NCI-H187 (cell line): ENCODE measurements around the gene ZNF619.

Experiments used
- DNase-seq, 2 experiments: peaks; one replicate each; lab custom pipeline; 2025; lab: John Stamatoyannopoulos, UW

ZNF619 gene

DNA sequence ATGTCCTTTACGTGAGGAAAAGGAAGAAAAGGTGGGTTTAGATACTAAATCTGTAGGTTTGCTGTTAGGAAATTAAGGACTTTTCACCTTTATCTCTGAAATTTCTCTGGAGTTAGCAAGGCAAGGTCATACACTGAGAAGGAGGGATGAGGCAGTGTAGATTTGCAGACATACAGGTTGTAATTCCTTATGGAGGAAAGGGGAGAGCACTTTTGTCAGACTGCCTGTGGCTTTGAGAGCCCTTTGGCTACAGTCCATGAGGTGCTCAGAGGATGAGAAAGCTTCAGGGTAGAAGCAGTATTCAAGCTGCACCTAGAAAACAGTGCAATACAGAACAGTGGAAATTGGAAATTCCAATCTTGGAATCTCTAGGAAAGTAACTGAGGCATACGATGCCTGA lies 11.5 kb upstream of the ZNF619 start:
- no peak for DNase-seq

DNA sequence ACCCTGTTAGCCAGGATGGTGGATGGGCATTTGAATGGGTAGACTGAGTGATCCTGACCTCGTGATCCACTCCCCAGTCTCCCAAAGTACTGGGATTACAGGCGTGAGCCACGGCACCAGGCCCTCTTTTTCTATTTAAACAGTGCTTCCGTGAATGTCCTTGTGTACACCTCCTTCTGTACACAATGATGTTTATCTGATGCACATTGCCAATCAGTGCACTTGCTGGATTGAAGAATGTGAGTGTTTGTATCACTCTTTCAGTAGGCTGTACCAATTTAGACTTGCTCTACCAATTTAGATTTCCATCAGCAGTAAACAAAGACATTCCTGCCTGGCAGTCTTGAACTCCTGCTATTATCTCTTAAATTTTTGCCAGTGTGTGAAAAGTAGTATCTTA lies 8.9 kb upstream of the ZNF619 start:
- no peak for DNase-seq

DNA sequence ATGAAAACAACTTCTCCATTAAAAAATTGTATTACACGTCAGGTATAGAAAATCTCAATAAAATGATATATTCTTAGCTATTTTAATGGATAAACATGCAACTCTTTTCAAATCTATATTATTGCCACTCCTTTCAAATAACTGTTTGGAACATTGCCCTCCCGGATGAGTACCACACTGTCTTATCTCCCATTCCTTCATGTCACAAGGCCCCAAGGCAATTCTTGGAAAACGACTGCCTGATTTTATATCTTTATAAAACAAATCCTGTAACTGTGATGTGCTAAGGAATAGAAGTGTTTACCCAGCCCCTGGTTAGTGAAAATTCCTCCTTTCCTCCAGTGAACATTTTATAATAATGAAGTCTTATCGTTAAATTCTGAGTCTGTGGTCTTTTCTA lies 6.2 kb upstream of the ZNF619 start:
- no peak for DNase-seq

DNA sequence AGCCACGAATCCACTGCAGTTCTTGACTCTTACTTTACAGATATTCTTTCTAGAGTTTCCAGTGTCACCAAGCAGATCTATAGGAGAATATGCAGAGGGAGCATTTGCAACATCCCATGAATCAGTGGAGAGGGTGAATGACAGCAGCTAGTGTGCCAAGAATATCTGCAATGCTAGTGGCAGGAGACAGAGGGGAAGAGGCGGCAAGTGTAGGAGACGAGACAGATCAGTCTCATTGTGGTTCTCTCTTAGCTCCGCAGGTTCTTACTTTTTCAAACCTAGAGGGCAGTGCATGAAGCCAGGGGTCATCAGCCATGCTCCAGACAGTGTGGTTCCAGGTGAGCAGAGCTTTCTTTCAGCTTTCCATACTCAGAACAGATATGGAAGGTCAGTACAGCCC lies 744 bp downstream of the ZNF619 start:
- DNase-seq = no peak

DNA sequence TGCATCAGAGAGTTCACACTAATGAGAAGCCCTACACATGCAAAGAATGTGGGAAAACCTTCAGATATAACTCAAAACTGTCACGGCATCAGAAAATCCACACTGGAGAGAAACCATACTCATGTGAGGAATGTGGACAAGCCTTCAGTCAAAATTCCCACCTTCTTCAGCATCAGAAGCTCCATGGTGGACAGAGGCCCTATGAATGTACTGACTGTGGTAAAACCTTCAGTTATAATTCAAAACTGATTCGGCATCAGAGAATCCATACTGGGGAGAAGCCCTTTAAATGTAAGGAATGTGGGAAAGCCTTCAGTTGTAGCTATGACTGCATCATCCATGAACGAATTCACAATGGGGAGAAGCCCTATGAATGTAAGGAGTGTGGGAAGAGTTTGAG lies 10.2 kb downstream of the ZNF619 start:
- DNase-seq = no peak

DNA sequence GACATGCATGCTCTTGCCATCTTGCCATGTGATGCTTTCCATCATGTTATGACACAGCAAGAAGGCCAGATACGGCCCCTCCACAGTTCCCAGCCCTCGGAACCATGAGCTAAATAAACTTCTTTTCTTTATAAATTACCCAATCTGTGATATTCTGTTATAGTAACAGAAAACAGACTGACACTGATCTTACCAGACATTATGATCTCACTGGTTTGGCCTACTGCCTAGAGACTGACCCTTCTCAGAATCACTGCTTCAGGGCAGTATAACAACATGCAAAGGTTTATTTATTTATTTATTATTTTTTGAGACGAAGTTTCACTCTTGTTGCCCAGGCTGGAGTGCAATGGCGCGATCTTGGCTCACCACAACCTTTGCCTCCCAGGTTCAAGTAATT lies 14.0 kb downstream of the ZNF619 start:
- DNase-seq = no peak

DNA sequence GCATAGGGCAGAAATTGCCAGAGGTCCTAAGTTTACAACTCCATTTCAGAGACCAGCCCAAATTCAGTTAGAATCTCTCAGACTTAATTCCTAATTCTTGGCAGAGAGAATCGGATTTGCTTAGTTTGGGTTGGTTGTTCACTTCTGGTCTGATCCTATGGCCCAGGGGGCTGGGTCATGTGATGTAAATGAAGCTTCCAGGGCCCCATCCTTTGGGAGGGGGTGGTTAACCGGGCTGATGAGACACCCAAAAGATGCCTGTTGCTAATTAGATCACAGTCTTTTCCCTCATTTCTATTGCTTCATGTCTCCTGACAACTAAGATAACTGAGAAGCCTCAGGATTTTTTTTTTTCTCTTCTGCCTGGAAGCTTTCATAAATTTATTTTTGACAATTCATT lies 17.8 kb downstream of the ZNF619 start:
- DNase-seq = no peak

DNA sequence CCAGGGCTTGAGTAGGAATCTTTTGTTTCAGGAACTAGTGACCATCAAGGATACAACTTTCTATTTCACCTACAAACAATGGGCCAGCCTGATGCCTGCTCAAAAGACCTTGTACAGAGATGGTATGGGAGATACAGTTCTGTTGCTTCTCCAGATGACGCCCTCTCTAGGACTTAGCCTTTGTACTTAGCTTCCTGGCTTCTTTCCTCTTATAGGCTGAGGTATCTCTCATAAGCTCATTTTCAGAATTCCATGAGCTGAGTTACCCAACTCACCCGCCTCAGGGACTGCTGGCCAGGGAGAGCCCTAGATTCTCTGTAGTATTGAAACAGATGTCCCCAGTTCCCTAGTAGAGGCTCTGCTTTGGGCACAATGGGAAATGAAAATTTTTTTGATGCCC lies 20.4 kb downstream of the ZNF619 start:
- no peak for DNase-seq

DNA sequence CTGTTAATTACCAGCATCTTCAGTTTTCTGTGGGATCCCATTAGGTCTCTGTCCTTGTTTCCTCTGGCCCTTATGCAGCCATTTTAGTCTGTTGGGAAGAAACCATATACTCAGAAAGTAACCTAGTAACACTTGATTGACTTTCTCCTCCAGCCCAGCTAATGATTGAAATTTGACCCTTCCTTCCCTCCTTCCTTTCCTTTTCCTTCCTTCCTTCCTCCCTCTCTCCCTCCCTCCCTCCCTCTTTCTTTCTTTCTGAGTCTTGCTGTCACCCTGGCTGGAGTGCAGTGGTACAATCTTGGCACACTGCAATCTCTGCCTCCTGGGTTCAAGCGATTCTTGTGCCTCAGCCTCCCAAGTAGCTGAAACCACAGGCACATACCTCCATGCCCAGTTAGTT lies 23.0 kb downstream of the ZNF619 start:
- no peak for DNase-seq

DNA sequence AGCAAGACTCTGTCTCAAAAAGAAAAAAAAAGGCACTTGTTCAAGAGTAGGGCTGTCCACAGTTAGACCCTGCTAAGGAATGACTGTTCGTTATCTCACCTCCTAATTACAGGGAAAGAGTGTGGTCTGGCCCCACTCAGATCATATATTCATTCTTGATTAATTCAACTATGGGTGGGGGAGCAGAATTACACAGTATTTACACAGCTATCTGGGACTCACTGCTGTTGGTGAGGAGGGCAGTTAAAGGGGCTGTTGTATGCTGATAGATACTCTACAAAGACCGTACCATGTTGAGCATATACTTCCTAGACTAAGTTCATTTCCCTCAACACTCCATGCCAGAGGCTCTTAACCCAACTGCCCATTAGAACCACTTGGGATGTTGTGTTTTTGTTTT lies 25.1 kb downstream of the ZNF619 start:
- no peak for DNase-seq

DNA sequence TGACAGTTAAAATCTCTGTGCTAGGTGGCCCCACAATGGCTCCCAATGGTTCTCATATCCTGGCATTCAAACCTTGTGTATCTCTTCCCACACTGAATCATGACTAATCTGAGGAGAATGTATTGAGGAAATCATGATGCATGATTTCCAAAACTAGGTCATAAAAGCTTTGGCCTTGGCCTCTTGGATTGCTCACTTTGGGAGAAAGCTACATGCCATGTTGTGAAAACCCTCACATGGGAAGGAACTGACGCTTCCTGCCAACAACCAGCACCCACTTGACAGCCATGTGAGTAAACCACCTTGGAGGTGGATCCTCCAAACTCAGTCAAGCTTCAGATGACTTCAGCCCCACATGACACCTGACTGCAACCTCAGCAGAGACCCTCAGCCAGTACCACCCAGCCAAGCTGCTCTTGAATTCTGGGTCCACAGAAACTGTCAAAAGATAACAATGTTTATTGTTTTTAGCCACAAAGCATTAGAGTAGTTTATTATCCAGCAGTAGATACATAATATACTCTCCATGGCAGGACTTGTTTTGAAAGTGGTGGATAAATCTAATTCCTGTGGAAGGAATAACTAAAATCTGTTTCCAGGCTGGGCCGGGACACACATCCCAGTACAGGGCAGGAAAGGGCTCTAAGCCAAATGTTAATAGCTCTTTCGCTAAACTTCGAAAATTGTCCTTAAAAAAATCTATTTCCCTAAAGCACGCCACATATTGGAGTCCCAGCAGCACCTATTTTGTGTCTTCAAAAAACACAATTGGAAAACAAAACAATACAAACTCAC lies 27.9 kb downstream of the ZNF619 start:
- DNase-seq = no peak

DNA sequence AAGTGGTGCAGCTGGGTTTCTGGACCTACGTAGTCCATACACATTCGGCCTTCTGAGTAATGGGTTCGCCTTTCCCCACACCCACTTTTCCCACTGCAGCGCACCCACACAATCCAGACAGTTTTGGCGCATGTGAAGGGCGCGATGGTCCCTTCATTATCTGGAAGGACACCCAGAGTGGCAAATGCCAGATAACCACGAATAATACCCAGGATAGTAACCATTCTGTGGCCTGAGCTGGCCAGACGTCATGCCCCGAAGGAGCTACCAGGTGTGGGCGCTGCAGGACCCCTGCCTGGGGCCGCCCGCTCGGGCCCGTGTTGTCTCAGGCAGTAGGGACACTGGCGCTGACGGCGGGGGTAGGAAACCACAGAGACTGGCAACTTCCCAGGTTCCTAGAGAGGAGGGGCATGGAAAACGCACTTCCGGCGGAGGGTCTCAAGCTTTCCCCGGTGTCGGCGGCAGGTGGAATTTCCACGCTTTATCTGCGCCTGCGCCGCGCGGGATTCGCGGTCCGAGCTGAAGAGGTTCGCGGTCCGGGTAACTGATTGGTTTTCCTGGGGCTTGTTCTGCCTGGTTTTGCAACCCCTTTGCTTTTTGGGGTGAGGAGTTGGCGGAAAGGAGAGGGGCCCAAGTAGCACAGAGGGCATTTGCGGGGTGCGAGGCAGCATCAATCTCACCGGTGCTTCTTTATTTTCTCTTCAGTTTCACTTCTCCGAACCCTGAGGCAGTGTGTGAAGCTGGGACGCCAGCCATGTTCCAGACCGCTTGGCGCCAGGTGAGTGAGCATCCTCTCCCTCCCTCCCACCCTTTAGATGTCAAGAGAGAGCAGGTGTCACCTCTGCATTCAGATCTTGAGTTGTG lies 28.9 kb downstream of the ZNF619 start, which contains the start of gene ZNF620:
ZNF620 (plus strand) TSS at position 441 of the 864 bp plus-strand sequence; CDS start at position 755, 314 bp downstream.
- DNase-seq = peak; percentile 68 to 74

DNA sequence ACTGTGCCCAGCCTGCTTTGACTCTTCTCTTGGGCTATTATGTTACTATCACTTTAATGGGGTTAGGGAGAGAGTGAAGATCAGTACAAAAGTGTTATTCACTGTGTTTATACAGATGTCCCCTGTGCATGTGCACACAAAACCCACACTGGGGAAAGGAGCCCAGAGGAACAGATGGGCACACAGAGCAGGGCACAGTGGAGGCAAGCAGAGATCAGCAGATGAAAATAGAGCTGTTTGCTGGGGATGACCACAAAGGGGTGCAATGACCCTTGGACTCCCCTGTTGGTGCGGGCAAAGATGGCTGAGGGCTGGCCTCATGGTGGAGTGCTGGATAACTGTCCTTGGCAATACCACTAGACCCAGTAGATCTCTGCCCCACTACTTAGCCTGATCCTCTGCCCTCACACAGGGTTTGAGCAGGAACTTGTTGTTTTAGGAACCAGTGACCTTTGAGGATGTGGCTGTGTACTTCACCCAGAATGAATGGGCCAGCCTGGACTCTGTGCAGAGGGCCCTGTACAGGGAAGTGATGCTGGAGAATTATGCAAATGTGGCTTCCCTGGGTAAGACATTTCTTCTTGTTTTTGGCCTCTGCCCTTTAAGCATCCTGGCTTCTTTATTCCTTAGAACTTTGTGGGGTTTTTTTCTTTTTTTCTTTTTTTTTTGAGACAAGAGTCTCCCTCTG lies 34.3 kb downstream of the ZNF619 start:
- no peak for DNase-seq

DNA sequence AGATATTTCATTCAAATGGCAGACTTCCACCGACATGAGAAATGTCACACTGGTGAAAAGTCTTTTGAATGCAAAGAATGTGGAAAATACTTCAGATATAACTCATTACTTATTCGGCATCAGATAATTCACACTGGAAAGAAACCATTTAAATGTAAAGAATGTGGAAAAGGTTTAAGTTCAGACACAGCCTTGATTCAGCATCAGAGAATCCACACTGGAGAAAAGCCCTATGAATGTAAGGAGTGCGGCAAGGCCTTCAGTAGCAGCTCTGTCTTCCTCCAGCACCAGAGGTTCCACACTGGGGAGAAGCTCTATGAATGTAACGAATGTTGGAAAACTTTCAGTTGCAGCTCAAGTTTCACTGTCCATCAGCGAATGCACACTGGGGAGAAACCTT lies 39.3 kb downstream of the ZNF619 start:
- DNase-seq = no peak

DNA sequence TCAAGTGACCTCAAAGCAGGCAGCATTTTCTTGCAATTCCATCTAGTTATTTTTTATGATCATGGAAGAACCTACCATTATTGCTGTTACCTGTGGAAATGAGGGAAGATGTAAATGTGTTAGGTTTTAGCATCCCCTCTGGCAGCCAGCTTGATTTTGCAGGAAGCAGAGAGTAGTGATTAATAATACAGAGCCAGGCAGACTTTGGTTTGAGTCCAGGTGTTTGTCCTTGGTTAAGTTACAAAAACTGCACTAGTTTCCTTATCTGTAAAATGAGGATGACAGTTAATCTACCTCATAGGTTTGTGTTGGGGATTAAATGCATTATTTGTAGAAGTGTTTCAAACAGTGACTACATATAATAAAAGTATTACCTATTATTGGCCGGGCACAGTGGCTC lies 41.1 kb downstream of the ZNF619 start:
- no peak for DNase-seq

DNA sequence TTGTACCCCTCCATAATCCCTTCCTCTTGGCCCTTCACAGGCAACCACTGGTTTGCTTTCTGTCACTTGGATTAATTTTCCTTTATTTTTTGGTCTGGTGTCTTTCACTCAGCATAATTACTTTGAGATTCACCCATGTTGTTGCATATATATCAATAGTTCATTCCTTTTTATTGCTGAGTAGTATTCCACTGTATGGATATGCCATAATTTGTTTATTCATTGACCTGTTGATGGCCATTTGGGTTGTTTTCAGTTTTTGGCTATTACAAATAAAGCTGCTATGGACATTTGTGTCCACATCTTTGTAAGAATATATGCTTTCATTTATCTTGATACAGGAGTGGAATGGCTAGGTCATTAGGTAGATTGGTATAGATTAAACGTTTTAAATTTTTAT lies 41.9 kb downstream of the ZNF619 start:
- DNase-seq = no peak

DNA sequence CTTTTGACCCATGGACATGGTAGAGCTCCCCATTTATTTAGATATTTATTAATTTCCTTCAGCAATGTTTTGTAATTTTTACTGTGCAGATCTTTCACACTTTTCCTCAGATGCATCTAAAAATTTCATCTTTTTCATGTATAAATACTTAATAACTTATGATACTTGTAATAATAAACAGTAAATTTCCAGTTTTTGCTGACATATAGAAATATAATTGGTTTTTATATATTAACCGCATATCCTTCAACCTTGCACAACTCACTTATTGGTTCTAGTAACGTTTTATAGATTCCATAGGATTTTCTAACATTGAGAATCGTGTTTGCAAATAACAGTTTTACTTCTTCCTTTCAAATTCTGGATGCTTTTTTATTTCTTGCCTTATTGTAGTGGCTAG lies 44.3 kb downstream of the ZNF619 start:
- DNase-seq = no peak

DNA sequence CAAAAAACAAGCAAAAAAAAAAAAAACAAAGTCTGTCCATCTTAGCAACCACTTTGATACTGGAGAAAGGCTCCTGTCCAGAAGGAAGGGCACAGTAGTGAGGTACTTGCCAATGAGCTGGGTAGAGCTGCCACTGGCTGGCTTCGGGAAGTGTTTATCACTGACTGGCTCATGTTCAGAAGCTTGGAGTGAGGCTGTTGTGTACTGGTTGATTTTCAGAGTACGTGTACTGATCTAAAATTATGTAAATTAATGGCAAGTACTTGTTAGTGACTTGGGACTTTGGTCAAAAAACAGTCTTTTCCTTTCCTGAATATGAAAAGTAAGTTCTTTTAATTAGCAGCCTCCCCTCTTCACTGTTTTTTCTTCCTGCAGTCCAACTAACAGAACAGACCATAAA lies 46.9 kb downstream of the ZNF619 start:
- no peak for DNase-seq

DNA sequence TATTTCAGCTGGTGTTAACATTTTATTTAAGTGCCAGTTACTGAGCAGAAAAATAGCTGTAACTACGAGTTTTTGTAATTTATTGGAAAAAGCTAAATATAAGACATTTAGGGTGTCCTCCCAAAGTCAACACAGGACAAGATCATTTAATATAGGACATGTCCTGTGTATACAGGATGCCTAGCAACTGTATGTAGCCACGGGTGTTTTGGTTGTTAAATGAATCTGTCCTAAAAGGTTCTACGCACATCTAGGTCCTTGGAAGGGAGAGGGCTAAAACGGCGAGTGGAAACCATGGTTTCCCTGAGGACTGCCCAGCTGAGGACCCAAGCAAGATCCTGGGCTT lies 47.3 kb downstream of the ZNF619 start:
- DNase-seq = no peak

DNA sequence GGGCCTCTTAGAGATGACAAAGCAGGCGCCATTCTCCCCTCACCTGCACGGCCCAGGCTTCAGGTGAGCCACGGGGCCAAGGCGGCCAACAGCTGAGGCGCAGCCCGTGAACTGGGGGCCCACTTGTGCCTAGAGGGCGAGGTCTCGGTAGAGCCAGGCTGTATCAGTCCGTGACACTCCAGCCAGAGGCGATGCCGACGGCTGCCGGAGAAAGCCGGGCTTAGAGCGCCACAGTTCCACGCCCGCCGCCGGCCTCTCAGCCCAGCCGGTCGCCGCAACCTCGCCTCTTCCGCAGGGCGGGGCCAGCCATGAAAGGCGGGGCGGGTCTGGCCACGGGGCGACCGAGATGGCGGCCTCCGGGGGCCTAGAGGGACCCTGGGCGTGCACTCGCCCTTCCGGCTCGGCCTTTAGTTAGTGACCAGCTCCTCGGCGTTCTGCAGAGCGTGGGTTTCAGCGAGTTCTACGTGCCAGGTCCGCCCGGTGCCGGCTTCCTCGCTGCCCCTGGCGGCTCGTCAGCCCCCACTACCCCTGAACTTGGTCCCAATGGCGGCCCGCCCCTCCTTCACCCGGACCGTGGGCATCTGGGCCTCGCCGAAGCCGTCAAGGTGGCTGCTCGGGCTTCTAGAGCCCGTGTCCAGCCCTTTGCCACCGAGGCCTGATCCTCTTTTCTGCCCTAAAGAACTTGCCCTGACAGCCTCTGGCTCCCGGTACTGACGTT lies 47.8 kb downstream of the ZNF619 start, which contains the start of gene ZNF621:
ZNF621 (plus strand) TSS at position 393 of the 718 bp plus-strand sequence. CDS start 881 bp downstream, outside the sequence.
- DNase-seq = peak; percentile 41 to 76

DNA sequence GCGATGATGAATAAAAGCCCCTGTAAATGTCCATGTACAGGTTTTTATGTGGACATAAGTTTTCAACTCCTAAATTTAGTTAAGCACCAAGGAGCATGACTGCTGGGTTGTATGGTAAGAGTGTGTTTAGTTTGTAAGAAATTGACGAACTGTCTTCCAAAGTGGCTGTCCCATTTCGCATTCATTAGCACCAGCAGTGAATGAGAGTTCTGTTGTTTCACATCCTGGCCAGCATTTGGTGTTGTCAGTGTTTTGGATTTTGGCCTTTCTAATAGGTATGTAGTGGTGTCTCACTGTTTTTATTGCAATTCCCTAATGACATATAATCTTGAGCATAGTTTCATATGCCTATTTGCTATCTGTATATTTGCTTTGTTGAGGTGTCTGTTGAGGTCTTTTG lies 51.5 kb downstream of the ZNF619 start:
- DNase-seq = no peak

DNA sequence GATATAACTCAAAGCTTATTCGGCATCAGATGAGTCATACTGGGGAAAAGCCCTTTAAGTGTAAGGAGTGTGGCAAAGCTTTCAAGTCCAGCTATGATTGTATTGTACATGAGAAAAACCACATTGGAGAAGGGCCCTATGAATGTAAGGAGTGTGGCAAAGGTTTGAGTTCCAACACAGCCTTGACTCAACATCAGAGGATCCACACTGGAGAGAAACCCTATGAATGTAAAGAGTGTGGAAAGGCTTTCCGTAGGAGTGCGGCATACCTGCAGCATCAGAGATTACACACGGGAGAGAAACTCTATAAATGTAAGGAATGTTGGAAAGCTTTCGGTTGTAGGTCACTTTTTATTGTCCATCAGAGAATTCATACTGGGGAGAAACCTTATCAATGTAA lies 55.3 kb downstream of the ZNF619 start:
- DNase-seq = no peak
